22Rv1 (cell line): ENCODE results near the gene KRTAP10-1.

Experiments used
- ZFX ChIP-seq: fragments of 450-650 bp; IDR thresholded peaks from 2 replicates; pipeline ENCODE4 v1.6.1; 2017; ENCODE audit warnings: antibody characterized with exemption, borderline replicate concordance
- TF ChIP-seq, protein P1 (sequence below): fragments of 450-650 bp; IDR thresholded peaks from 2 replicates; pipeline ENCODE4 v1.5.1; 2017; ENCODE audit warnings: mild to moderate bottlenecking

DNA sequence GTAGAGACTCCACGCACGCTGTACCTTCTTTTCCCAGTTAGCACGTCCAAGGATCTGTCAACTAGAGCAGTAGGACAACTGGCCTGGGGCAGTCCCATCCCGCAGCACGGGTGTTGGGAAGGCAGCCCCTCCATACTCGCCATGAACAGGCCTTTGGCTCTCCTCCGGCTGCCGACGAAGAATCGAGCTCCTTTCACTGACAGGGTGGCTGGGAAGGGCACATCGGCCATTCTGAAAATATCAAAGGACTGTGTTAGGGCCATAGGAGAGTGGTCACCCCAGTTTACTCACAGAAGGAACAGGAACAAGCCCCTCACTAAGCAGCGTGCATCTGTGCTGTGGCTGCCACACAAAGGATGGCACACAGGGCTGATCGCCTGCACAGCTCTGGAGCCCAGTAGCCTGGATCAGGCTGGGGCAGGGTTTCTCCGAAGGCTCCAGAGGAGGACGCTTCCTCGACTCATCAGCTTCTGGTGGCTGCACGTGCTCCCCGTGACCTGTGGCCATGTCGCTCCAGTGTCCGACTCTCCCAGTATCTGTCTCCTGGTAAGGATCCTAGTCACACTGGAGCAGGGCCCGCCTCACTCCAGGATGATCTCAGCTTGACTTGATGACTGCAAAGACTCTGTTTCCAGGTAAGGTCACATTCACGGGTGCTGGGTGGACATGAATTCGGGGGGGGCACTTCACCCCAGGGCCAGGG is 8.9 kb downstream of the KRTAP10-1 start:
- TF ChIP-seq, protein P1, sequence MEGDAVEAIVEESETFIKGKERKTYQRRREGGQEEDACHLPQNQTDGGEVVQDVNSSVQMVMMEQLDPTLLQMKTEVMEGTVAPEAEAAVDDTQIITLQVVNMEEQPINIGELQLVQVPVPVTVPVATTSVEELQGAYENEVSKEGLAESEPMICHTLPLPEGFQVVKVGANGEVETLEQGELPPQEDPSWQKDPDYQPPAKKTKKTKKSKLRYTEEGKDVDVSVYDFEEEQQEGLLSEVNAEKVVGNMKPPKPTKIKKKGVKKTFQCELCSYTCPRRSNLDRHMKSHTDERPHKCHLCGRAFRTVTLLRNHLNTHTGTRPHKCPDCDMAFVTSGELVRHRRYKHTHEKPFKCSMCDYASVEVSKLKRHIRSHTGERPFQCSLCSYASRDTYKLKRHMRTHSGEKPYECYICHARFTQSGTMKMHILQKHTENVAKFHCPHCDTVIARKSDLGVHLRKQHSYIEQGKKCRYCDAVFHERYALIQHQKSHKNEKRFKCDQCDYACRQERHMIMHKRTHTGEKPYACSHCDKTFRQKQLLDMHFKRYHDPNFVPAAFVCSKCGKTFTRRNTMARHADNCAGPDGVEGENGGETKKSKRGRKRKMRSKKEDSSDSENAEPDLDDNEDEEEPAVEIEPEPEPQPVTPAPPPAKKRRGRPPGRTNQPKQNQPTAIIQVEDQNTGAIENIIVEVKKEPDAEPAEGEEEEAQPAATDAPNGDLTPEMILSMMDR, result no peak
- no peak for TF ChIP-seq ZFX
